Iris pigment epithelial cell (primary cell): Measurements from ENCODE around the gene GJC1.
A peak's percentile ranks its signal among the peaks of the same experiment; 100 is the strongest.

Source experiments
- DNase-seq: peaks from one replicate; pipeline ENCODE4 v3.0.0-alpha.2; 2011; ENCODE audit warnings: low read depth

Gene GJC1

DNA sequence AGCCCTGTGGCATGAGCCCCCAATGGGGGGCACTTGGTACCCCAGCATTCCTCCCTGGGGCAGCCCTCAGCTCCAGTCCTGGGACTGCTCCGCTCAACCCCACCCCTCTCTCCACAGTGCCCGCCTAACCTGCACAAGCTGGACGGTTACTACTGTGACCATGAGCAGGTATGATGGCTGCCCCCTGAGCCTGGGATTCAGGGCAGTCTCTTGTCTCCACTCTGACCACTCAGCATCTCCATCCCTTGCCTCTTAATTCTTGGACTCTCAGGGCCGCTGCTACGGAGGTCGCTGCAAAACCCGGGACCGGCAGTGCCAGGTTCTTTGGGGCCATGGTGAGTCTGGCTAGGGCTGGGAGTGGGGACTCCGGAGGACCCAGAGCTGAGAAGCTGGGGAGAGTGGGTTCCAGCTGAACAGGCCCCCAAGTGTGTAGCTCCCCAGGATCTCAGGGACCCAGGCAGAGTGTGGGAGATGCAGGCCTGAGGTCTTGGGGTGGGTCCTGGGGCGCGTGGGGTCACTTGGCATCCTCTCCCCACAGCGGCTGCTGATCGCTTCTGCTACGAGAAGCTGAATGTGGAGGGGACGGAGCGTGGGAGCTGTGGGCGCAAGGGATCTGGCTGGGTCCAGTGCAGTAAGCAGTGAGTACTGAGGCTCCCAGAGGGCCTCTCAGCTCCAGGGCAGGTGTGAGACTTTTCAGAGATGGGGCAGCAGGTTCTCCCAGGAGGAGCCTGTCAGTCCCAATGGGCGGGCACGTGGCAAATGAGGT lies 53.3 kb downstream of the GJC1 start:
- no peak for DNase-seq

DNA sequence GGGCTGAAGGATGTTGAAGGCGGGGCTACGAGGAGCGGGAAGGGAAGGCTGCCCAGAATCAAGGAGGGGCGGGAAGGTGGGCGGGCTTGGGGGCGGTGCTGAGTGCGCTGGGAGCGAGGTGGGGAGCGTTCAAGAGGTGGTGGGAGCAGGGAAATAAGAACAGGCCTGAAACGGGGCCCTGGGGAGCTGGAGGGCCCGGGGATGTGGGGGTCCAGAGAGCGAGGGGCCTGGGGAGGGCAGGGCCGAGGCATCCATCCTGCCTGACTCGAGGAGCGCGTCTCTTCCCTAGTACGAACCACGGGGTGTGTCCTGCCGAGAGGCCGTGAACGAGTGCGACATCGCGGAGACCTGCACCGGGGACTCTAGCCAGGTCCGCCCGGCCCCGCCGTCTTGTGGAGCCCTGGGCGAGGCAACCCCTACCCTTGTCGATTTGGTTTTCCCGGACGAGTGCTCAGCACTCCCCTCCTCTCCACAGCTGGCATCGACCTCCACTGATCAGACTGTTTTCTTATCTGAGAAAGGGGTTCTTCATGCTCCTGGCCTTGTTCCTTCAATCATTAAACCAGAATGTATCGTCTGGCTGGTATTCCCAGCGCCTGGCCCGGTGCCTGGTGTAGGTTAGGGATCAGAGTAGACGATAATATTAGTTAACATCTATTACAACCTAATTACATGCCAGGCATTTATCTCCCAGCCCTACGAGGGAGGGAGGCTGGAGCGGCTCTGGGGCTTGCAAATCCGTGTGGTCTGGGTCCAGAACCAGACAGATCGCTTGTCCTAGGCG lies 54.1 kb downstream of the GJC1 start:
- DNase-seq: no peak

DNA sequence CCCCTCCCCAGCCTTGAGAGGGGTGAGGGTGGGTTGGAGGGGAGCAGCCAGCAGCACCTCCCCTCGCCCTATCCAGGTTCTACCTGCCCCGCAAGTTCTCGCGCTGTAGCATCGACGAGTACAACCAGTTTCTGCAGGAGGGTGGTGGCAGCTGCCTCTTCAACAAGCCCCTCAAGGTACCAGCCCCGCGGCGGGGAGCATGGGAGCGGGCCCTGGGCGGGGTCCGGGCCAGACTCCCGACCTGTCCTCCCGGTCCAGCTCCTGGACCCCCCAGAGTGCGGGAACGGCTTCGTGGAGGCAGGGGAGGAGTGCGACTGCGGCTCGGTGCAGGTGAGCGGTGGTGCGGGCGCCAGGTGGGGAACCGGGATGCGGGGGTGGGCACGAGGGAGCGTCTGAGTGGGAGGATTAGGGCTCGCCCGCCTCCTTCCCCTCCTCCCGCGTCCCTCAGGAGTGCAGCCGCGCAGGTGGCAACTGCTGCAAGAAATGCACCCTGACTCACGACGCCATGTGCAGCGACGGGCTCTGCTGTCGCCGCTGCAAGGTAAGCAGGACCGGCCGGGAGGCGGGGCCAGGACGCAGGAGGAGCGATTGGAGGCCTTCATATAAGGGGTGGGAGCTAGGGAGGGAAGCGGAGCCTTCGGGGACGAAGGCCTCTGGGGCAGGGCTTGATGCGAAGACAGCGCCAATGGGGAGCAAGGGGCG lies 54.8 kb downstream of the GJC1 start:
- DNase-seq: peak; percentile 97

DNA sequence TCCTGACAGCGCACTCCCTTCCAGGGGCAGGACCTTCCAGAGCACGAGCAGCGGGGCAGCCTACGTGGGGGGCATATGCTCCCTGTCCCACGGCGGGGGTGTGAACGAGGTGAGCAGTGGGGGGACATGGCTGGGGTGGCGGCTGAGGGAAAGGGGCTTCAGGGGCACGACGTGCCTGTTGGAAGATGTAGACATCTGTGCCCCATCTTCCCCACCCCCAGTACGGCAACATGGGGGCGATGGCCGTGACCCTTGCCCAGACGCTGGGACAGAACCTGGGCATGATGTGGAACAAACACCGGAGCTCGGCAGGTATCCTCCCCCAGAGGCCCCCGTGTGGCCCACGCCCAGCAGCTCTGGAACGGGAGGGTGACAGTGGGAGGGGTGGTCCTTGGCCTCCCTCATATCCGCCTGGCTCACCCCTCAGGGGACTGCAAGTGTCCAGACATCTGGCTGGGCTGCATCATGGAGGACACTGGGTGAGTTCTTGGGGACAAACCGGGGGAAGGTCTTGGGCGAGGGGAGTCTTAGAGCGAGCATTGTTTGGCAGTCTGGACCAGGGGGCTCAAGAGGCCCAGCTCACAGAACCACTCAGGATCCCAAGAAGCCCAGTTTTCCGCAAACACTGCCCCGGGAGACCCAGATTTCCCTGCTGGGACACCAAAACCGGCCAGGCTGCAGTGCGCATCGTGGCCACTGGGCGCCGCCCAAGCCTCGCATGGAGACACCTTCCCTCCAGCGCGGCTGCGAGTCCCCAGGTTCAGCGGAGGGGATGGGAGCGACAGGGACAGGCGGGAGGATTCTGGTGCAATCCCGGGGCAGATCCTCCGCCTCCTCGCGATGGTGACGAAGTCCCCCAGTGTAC lies 55.6 kb downstream of the GJC1 start:
- peak; percentile 60 for DNase-seq

DNA sequence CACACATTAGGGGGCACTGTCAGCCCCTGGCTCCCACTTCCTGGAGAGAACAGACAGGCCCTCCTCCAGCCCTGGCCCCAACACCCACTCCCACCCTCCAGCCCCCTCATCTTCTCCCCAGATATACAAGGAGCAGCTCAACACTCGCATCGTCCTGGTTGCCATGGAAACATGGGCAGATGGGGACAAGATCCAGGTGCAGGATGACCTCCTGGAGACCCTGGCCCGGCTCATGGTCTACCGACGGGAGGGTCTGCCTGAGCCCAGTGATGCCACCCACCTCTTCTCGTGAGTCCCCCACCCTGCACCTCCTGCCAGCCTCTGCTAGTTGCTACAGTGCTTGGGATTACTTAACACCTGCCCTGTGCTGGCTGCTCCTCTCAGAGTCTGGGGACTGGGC lies 56.9 kb downstream of the GJC1 start:
- DNase-seq: no peak

DNA sequence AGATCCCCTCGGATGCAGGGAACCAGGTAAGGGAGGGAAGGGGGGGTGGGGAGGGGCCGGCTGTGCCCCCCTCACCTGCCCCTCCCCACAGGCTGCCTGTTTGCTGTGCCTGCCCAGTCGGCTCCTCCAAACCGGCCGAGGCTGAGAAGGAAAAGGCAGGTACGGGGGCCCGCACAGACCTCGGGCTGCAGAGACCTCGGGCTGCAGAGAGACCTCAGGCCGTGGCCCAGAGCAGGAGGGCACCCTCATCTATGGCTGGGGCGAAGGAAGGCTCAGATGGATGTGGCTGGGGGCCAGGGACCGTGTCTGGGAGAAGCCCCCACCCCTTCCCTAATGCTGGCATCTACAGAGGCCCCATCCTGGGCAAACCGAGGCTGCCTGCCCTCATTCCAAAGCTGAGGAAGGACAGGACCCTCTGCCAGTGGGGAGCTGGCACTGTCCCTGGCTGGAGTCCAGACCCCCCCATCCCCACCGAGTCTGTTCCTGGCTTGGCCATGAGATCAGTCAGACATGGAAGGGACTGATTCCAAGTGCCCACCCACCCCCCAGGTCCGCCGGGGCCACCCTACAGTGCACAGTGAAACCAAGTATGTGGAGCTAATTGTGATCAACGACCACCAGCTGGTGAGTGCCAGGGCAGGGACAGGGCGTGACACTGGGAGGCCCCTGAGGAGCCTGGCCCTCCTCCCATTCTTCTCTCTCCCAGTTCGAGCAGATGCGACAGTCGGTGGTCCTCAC lies 57.6 kb downstream of the GJC1 start:
- no peak for DNase-seq

DNA sequence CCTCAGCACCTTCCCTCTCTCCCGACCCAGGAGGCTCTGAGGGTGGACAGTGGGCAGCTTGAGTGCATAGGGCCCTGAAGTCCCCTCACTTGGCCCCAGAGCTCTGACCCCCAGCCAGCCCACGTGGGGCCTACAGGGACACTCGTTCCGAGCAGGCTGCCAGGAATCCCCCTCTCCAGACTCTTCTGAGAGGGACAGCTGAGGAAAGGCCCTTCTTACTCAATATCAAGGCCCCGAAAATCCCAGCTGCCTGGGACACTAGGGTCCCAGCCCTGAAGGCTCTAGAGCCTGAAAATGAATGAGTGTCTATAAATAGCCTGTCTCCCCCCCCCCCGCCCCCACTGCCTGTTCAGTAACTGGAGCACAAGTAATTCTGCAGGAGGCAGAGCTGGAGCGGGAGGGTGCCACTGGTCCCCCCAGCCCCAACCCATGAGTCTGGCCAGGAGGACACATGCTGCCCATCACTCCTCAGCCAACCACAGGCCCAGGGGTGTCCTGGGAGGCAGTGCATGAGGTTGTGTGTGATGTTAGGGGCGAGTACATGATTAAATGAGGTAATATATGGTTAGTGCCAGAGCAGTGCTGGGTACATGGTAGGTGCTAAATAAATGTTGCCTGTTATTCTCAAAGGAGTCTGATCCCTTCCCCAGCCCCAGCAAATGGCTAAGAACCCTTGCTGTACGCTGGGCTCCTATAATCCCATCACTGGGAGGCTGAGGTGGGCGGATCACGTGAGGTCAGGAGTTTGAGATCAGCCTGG lies 59.7 kb downstream of the GJC1 start:
- DNase-seq: no peak

DNA sequence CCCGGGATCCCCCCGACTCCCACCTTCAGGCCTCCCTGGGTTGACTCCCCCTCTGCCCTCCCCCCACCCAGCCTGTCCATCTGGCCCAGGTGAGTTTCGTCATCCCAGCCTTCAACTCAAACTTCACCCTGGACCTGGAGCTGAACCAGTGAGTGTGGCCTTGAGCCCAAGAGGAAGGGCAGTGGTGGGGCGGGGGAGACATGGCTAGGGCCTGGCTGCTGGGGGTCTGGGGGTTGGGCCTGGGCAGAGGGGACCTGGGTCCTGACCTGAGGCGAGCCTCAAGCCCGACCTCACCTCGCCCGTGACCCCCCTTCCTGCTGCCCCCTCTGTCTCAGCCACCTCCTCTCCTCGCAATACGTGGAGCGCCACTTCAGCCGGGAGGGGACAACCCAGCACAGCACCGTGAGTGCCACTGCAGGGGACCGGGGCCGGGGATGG lies 60.4 kb downstream of the GJC1 start:
- DNase-seq: no peak

DNA sequence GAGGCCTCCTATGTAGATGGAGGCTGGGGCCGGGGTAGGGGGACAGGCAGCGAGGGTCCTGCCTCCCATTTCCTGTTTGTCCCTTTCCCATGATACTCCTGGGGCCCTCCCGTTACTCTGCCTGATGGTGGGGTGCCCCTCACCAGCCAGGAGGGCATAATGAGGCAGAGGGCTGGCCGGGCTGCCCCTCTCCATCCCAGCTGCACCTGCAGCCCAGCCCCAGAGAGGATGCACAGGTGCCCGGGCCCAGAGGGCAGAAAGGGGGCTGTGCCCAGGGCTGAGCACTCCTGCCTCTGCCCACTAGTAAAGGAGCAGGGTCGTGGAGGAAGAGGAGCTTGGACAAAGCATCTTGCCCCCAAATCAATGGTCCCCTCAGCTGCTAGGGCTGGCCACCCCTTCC lies 60.9 kb downstream of the GJC1 start:
- no peak for DNase-seq

DNA sequence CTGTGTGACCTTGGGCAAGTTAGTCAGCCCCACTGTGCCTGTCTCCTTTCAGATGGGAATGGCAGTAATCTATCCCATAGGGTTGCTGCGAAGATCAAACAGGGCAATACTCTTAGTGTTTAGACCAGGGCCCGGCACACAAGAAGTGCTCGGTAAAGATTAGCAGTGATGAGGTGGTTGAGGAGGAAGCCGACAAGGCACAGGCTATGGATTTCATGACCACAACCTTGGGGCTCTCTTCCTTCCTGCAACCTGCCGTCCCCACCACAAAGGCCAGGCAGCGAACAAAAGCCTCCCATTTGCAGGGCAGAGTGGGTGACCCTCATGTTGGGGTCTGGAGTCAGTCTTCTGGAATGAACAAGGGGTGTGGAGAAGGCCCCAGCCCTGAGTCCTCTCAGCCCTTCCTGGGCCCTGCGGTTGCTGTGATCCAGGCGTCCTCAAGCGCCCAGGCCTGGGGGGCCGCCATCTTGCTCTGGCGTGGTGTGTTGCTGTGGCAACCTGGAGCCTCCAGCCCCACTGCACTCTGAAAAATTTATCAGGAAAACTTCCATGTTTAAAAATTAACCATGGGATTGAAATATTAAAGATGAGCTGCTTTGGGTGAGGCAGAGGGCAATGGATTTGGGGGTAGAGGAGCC lies 61.5 kb downstream of the GJC1 start:
- DNase-seq: no peak

DNA sequence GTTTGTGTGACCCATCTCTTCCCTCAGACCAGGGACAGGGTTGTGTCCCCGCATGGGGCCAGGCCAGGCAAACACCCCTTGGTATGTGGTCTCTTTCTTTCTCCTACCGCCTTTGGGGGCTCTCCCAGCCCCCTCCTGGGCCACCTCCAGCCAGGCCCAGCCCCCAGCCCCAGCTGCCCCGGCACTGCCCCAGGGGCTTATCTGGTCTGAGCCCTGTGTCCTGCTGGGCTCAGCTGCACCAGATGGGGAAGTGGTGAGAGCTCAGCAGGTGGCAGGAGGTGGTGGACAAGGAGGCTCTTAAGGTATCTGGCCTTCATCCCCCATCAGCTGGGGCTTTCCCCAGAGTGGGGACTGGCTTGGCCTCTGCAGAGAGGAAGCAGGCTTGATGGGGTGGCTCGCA lies 62.6 kb downstream of the GJC1 start:
- no peak for DNase-seq

DNA sequence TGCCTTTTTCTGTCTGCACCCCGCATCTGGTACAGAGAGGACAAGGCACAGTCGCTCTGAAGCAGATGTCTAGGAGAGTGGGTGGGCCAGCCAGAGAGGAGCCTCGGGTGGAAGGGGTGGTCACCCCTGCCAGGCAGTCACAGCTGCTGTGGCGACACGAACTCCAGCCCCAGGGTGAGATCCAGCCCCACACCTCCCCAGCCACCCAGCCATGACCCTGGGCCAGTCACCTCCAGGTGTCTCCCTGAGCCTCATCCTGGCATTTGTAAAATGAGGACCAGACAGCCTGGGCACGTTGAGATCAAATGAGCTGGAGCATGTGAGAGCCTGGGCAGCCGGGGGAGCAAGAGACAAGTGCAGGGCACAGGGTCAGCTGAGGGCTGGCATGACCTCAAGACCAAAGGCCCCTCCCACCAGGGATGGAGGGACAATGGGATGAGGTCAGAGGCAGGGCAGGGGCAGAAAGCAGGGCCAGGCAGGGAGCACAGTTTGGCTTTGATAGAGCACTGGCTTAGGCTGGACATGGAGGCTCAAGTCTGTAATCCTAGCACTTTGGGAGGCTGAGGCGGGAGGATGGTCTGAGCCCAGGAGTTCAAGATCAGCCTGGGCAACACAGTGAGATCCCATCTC lies 63.6 kb downstream of the GJC1 start:
- DNase-seq: no peak

DNA sequence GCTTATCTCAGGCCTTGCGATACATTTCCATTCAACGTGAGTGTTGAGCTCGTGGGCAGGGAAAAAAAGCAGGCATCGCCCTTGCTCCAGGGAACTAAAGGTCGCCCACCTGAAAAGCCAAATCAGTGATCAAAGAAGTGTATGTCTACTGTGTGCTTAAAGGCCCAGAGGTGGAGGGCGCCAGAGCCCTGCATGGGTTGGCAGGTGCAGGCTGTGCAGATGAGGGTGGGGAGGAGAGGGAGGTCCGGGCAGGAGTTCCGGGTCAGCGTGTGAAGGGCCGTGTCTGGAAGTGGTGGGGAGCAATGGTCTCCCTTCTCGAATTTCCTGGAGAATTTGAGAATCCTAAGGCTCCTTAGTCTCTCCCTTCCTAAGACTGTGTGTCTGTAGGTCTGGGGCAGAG lies 64.1 kb downstream of the GJC1 start:
- DNase-seq: no peak

DNA sequence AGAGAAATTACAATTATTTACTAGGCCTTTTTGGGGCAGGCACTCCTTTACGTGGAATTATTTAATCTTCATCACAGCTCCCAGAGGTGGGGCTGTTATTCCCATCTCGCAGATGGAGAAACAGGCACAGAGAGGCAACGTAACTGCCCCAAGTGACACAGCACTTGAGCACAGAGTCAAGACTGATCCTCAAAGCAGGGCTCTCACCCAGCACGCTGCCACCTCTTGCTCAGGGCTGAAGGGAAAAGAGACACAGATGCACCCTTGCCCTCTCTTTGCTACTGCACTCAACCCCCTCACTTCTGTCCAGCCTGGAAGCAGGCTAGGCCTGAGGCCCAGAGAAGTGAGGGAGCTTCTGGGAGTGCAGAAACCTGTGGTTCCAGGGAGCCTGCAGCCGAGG lies 66.9 kb downstream of the GJC1 start:
- no peak for DNase-seq

DNA sequence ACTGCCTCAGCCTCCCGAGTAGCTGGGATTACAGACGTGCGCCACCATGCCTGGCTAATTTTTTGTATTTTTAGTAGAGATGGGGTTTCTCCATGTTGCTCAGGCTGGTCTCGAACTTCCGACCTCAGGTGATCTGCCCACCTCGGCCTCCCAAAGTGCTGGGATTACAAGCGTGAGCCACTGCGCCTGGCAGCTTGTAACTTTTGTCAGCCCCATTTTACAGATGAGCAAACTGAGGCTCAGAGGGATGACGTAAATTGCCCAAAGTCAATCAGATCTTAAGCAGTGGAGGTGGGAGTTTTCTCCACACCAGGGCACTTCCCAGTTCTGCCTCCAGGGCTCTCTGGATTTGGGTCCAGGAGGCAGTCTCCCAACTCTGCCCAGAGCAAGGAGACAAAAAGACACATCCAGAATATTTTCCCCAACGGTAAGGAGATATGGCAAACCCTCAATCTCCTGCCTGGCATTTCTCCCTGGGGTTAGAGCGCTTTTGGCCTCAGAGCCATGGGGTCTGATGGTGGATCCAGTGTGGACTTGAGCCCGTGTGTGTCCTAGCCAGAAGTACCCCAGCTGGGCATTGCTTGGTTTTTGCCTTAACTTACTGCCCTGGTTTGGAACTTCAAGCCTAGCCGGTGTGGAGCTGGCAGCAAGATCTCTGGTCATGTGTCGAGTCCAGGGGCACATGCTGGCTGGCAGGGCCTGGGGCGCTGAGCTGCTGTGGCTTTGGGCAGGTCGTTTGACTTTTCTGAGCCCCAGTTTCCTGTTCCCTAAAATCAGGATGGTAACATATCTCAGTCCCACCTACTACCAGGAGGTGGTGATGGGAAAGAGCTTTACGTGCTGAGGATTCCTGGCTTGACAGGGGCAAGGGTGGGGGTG lies 67.9 kb downstream of the GJC1 start:
- DNase-seq: no peak

DNA sequence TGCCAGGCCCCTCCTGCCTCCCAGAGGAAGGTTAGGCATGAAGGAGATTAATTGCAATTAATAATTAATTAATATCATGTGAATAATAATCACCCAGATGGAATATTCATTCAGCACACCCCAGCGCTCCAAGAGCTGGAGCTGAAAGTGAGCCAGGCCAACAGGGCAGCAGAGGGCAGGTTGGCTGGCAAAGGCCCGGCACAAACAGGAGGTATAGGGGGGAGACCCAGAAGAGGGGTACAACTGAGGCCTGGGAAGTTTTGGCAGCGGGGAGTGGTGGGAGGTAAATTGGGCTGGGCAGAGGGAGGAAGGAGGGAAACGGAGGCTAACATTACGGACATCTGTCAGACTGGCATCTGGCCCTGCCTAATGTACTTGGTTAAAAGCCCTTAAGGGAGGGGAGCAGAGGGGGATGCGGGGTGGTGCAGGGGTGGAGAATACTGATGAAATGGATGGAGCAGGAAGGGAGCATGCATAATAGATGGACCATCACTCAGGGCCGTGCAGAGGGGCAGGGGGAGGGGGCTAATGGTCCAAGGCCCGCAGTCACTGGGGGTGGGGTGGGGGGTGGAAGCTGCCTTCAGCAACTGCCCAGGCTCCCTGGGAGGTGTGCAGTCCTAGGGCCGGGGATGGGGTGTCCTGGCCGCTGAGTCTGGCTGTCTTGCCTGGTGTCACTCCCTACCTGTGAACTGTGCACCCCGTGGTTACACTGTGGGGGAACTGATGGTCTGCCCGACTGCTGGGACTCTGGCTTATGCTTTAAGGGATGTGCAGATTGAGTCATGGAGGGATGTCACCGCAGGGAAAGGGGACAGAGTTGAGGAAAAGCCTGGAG lies 69.4 kb downstream of the GJC1 start:
- DNase-seq: no peak

DNA sequence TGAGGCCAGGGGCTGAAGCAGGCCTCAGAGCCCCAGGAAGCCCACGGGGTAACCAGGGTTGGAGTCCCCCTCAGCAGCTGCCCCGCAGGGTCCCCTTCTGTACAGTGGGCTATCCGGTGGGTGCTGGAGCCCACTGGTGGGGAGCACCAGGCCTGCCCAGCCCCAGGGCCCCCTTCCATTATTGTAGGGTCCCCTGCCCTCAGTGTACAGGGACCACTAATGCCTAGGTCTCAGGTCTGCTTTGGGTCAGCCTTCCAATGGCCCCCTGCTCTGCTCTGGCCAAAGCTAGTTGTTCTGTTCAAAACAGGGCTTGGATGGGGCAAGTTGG lies 70.2 kb downstream of the GJC1 start:
- no peak for DNase-seq
